ENCODE measurements around the gene PDLIM4.

PDLIM4 gene

DNA sequence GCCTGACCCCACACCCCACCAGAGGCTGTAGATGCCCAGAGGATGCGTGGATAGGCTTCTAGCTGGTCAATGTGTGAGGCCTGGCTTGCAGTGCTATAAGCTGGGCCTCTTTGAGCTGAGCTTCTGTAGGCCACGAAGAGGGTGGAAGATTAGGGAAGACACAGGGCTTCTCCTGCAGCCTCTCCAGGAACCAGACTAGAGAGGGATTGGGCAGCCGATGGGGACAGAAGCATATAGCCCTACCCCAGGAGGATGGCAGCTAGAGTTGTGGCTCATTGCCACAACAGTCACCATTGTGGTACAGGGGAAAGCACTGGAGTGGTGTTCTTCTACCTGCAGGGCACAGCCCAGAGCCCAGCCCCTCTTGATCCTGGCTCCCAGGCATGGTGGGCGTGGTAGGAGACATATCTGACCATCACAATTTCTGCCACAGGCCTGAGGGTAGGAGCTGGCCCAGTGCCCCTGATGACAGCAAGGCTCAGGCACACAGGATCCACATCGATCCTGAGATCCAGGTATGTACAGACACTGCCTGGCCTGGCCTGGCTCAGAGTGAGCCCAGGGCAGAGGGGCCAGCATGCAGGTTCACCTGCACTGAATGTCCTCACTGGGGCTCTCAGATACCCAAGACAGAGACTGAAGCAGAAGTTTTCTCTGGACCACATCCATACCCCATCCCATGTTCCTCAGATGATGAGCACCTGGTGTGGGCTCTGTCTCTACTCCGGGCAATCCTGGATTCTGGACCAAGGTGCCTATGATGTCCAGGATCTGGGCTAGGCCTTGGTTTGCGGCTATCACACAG, 8.7 kb downstream of the PDLIM4 start:
- in situ Hi-C loops (cut with HindIII; ENCODE audit: low sequenced_read_pairs): no loop called here

- in situ Hi-C loops (cut with HindIII; ENCODE audit: low sequenced_read_pairs): no loop called here
Measured at GRCh38 chr5:132266836-132267160, 9.3 kb downstream of the PDLIM4 start.

DNA sequence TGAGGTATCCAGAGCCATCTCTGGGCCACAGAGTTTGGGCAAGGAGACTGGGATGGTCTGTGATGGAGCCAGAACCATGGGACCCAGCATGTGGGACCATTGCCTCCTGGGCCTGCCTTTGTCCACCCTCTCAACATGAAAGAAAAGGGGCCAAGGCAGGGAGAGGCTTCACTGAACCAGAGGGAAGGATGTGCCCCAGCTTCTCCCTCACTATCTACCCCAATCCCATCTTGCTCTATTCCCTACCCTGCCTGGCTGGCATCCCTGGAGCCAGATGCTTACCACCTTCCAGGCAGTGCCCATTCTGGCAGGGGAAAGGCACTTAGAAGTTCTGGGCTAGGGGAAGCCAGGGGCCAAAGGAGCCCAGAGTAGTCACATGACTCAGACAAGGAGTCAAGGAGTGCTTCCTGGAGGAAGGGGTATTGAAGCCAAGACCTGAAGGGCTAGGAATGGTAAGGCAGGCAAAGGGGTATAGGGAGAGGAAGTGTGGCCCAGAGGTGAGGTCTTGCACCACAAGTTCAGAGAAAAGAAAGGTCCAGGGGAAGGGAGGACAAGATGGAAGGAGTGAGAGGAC, 9.8 kb downstream of the PDLIM4 start:
- in situ Hi-C loops (cut with HindIII; ENCODE audit: low sequenced_read_pairs): no loop called here

DNA sequence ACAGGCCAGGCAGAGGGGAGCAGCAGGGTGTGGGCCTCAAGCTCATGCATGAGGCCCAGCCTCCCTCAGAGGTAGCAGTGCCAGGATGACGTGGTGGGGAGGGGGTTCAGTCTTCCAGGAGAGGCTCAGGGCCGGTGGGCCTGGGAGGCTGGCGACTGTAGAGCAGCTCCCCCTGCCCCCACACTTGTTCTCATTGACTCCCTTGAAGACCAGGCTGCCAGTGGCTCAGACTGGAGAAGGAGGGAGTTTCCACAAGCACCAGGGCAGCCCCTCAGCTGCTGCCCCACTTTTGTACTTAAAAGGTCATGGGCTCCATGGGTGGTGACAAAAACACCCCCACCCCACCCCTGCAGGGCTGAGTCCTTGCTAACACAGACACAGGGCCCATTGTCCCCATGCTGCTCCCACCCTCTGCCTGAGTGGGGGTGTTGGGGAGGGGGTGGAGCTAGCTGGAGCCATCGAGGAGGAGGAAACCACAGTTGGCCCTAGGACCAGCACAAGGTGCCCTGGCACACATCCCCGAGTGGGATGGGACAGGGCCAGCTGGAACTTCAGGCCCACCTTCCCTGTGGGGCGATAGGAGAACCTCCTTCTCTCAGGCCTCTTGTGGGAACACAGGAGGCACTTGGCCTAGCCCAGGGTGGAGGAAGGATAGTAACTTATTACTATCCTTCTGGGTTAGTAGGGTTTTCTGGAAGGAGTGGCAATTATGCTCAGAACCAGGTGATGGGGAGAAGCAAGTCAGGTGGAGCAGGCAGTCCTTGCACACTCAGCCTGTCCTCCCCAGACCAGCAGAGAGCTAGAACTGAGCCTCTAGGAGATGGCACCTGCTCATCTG, 10.7 kb downstream of the PDLIM4 start:
- in situ Hi-C loops (cut with HindIII; ENCODE audit: low sequenced_read_pairs): no loop called here

GRCh38 chr5:132268769-132269551, 11.5 kb downstream of the PDLIM4 start:
- in situ Hi-C loops (cut with HindIII; ENCODE audit: low sequenced_read_pairs): no loop called here

DNA sequence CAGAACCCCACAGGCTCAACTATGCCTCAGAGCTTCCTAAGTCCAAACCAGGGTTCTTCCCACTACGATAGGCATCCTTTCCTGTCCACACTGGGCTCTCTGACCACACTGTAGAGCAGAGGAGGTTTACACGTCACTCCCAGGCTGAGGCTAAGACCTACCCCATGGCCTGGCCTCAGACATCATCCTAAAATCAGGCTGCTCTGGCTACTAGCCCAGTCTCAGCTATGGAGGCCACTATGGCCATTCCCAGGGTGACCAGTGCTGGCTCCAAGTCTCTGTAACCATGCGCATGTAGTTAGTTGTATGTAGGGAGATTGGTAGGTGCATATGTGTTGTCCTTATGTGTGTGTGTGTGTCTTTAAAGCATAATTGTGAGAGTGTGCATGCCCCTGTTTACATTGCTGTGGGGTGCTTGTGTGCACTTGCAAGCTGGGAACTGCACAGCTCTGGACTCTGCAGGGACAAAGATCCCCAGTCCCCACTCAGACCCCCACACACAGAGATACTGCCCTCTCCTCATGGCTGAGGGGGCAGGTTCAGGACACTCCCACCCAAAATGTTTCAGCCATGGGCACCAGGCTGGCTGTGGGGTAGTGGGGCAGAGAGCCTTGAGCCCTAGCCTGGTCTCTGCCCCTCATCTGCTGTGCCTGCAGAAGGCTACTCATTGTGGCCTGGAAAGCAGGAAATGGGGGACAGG, 12.3 kb downstream of the PDLIM4 start:
- in situ Hi-C loops (cut with HindIII; ENCODE audit: low sequenced_read_pairs): no loop called here

DNA sequence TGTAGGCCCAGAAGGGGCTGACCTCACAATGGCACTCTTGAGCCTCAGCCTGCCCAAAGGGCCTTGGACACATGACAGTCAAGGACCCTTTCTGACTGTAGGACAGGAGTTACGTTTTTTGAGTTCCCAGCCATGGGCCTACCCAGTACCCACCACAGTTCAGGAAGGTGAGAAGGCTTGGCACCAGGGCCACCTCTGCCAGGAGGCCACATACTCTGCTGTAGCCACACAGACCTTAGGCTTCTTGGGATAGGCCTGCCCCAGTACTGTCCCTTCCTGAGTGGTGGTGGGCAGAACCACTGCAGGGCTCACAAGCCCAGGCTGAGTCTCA, 12.8 kb downstream of the PDLIM4 start:
- in situ Hi-C loops (cut with HindIII; ENCODE audit: low sequenced_read_pairs): no loop called here

DNA sequence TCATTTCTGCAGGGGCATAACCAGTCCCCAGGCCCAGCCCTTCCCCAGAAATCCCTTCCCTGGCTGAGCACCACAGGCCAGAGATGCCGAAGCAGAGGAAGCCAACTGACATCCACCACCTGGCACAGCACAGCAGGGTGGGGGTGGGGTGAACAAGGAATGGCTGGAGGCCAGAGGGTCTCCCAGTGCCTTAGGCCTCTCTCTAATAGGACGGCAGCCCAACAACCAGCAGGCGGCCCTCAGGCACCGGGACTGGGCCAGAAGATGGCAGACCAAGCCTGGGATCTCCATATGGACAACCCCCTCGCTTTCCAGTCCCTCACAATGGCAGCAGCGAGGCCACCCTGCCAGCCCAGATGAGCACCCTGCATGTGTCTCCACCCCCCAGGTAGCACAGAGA, 13.2 kb downstream of the PDLIM4 start:
- in situ Hi-C loops (cut with HindIII; ENCODE audit: low sequenced_read_pairs): no loop called here

DNA sequence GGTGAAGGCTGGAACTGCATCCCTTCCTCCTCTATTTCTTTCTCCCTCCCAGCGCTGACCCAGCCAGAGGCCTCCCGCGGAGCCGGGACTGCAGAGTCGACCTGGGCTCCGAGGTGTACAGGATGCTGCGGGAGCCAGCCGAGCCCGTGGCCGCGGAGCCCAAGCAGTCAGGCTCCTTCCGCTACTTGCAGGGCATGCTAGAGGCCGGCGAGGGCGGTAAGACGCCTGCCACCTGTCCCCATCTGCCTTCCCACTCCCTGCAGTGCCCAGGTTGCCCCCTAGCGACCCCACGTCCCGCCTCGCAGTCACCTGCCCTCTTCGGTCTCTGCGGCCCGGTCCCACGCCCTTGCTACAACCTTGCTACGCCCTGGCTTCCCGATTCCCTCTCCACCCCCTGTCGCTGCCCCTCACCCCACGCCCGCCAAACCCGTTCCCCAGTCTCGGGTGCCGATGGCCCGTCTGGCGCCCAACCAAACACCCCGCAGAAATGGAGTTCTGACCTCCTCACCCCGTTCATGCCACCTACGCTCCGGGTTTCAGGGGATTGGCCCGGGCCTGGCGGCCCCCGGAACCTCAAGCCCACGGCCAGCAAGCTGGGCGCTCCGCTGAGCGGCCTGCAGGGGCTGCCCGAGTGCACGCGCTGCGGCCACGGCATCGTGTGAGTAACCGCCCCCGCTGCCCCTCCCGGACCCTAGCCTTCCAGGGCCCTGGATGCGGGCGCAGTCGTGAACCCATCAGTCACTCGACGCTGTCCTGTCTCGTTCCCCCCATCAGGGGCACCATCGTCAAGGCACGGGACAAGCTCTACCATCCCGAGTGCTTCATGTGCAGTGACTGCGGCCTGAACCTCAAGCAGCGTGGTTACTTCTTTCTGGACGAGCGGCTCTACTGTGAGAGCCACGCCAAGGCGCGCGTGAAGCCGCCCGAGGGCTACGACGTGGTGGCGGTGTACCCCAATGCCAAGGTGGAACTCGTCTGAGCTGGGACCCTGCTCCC, 14.1 kb downstream of the PDLIM4 start:
- in situ Hi-C loops (cut with HindIII; ENCODE audit: low sequenced_read_pairs): no loop called here

DNA sequence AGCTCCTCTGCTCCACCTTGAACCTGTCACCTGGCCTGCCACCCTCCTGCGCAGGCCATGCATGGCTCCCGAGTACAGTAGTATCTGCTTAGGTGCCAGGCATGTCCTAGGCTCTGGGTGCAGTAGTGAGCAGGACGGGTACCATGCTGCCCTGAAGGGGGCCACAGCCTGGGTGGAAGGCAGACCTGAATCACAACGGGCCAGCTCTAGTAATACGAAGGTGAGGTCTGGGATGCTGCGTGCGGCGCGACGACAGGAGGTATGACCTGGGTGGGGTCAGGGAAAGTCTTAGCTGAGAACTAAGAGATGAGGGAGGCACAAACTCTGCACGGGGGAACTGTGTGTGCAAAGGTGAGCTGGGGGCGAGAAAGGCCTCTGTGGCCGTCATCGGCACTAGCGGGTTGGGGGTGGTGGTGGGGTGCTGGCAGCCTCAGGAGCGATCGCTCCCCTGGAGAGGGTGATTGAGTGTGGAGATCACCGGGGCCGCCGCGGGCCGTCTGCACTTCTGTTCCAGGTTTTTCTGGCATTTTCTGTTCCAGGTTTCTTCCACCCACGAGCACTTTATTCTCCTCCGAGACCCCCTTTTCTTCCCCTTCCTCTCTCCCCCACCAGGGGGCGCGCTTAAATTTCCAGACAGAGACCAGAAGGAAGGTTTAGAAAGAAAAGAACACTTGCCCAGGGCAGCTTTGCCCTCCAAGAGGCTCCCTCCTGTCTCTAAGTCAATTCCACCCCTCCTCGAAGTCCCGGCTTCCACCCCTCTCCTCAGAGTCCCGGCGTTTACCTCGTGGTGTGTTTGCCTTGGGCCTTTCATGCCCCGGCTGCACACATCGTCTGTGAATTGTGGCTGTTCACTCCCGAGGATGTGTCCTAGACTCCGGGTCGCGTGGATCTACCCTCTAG, 15.1 kb downstream of the PDLIM4 start:
- in situ Hi-C loops (cut with HindIII; ENCODE audit: low sequenced_read_pairs): no loop called here

GRCh38 chr5:132273631-132274030, 16.1 kb downstream of the PDLIM4 start:
- in situ Hi-C loops (cut with HindIII; ENCODE audit: low sequenced_read_pairs): no loop called here

DNA sequence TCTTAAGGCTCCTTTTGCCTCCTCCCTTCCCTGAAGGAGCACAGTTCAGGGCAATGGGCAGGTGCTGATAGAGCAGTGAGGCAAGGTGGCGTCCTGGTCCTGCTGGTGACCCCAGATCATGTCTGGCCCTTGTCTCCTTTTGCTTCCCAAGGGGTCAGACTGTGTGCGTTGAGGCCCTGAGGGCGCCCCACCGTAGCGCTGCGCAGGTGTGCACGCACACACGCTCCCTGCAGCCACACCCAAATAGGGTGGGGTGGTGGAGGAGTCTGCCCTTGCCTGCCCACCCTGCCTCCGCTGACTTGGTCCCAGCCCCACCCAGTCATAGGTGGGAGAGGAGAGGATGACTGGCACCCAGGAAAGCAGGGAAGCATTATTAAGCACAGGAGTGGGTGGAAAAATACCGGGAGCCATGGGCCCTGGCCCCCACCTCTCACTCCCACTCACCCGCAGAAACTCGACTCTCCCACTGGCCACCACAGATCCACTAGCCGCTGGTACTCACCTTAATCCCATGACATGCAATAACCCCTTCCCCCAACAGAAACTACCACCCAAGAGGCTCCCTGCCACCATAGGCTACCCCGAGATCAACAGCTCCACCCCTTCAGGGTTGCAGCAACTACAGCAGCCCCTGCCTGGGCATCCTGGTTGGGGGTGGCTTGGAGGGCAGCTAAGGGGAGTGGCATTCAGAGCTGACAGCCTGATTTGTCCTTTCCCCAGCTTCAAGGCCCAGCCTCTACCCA, 16.7 kb downstream of the PDLIM4 start:
- in situ Hi-C loops (cut with HindIII; ENCODE audit: low sequenced_read_pairs): no loop called here

- in situ Hi-C loops (cut with HindIII; ENCODE audit: low sequenced_read_pairs): no loop called here
Measured at GRCh38 chr5:132275367-132276220, 18.1 kb downstream of the PDLIM4 start.

DNA sequence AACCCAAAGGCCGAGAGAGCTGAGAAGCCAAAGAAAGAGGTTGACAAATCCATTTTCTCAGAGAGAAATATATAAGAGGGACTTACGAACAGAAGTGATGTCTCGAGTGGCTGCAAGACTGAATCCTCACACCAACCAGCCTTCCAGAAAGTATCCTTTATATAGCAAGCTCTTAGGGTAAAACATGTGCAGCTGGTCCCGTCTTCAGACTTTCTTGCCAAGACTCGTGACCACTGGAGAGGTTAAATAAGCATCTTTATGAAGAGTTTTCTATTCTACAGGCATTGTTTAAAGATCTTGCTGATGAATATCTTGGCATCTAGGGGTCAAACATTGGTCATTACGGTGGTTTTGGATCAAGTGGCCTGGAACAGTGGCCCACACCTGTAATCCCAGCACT, 19.8 kb downstream of the PDLIM4 start:
- in situ Hi-C loops (cut with HindIII; ENCODE audit: low sequenced_read_pairs): no loop called here

DNA sequence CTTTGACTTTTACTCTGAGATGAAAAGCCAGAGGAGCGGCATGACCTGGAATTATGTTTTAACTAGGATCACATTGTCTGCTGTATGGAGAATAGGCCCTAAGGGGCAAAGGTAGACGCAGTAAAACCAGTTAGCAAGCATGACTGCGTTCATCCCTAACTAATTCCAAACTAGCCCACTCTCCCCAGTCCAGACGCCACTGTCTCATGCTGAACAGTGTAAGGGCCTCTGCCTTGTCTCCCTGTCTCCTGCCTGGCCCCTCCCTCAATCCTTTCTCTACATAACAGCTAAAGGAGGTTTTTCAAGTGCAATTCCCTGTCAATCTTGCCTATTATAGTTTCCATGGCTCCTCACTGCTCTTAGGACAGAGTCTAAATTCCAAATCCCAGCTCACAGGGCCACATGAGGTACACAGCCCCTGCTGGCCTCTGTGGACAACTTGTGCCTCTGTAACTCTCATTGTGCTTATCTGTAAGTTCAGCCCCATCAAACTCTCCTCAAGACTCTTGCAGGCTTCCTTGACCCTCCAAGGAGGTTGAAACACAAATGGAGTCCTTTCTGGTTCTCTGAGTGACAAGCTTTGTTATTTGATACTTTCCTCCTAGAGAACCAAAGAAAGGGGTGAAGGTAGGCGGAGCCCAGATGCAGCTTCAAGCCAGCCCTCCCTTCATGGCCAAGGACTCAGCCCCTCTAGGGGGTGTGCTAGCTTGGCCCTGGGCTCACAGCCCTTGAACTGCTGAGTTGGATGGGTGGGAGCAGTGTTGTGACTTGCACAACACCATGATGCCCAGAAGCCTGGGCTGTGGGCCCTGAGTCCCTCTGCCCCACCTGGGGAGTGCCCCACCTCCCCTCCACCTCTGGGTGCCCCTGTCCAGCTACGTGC, 20.7 kb downstream of the PDLIM4 start:
- in situ Hi-C loops (cut with HindIII; ENCODE audit: low sequenced_read_pairs): no loop called here

- in situ Hi-C loops (cut with HindIII; ENCODE audit: low sequenced_read_pairs): no loop called here
Measured at GRCh38 chr5:132279801-132280200, 22.3 kb downstream of the PDLIM4 start.

Data from DLD1 (cell line).